HepG2 (cell line): ENCODE data around the gene COMP. TPM values are rescaled to one million over a fixed set of nuclear protein-coding genes. Genes with fewer than 3 reads are reported as not detected.

Experiments
- AGO1 ChIP-seq: fragments of 200-400 bp; formaldehyde crosslinking; IDR thresholded peaks from 2 replicates; pipeline ENCODE4 v1.6.1; 2017; ENCODE audit warnings: mild to moderate bottlenecking, low read depth, low read length, moderate library complexity; ENCODE audit not compliant: poor library complexity, severe bottlenecking
- ARID4A ChIP-seq: sonication (generic); formaldehyde crosslinking; IDR thresholded peaks from 2 replicates; pipeline ENCODE4 v1.5.0; 2020; ENCODE audit warnings: mild to moderate bottlenecking, missing genetic modification reagents, borderline replicate concordance
- ATRX ChIP-seq: sonication (generic); formaldehyde crosslinking; IDR thresholded peaks from 2 replicates; pipeline ENCODE4 v1.4.0; 2020; ENCODE audit warnings: missing genetic modification reagents, borderline replicate concordance
- CTCF ChIP-seq: sonication (generic); formaldehyde crosslinking; IDR thresholded peaks from 2 replicates; pipeline ENCODE4 v1.5.0; 2020; ENCODE audit warnings: mild to moderate bottlenecking, missing genetic modification reagents, moderate library complexity
- FOXO4 ChIP-seq: sonication (generic); formaldehyde crosslinking; conservative IDR thresholded peaks from 2 replicates; pipeline ENCODE4 v1.8.1; 2023; ENCODE audit warnings: missing genetic modification reagents
- ISL2 ChIP-seq: sonication (generic); formaldehyde crosslinking; IDR thresholded peaks from 2 replicates; pipeline ENCODE4 v1.5.0; 2020; ENCODE audit warnings: missing genetic modification reagents
- PATZ1 ChIP-seq: sonication (generic); formaldehyde crosslinking; IDR thresholded peaks from 2 replicates; pipeline ENCODE4 v1.4.0; 2020; ENCODE audit warnings: missing genetic modification reagents
- RARA ChIP-seq: IDR thresholded peaks from 2 replicates; pipeline ENCODE4 v1.6.1; 2016; ENCODE audit warnings: missing genetic modification reagents, missing compliant biosample characterization
- SALL1 ChIP-seq: sonication (generic); formaldehyde crosslinking; IDR thresholded peaks from 2 replicates; pipeline ENCODE4 v1.8.0; 2022; ENCODE audit warnings: mild to moderate bottlenecking, missing genetic modification reagents
- ZNF296 ChIP-seq: sonication (generic); formaldehyde crosslinking; conservative IDR thresholded peaks from 2 replicates; pipeline ENCODE4 v1.5.0; 2020; ENCODE audit warnings: mild to moderate bottlenecking, missing genetic modification reagents
- ZNF331 ChIP-seq: sonication (generic); formaldehyde crosslinking; IDR thresholded peaks from 2 replicates; pipeline ENCODE4 v1.4.0; 2020; ENCODE audit warnings: missing genetic modification reagents
- polyA plus RNA-seq, 8 experiments: library from polyadenylated mRNA; depleted of rRNA in 3 of 8; stranded (reverse) in 7 of 8; unstranded in 1 of 8; fragments of >200 nt; fragmentation: Illumina TruSeq in 4 of 8; extraction: Trizol in 4 of 8; gene quantifications; 2 replicates each; pipeline versions ENCODE4 v1.2.1 to v1.2.3, GENCODE V29; 2011 to 2016; ENCODE audit warnings: low read depth in 4 of 8, missing spikeins in 1 of 8, mixed read lengths in 1 of 8; ENCODE audit not compliant: insufficient read depth in 1 of 8
- total RNA-seq, 5 experiments: library from RNA; depleted of rRNA; stranded (reverse); fragments of >200 nt; fragmentation: Illumina TruSeq; extraction: Trizol; gene quantifications; 2 replicates each; pipeline ENCODE4 v1.2.3, GENCODE V29; 2016; ENCODE audit warnings: low read depth in 1 of 5

The COMP gene
- total and polyA plus RNA-seq, 2 of the 13 experiments (the other 11 are each of a cell fraction or from before 2014, with no cell fraction given), result 0.04 to 0.13 TPM

GRCh38 chr19:18781885-18782527 is 9.1 kb downstream of the COMP start (continued):
- TF ChIP-seq RARA (peak; percentile 25; the same call in 1 of the 2 replicates), PATZ1 (CRISPR knock-in tag) (peak; percentile 76; the same call in 1 of the 2 replicates), SALL1 (peak; percentile 36; the same call in 1 of the 2 replicates), ZNF296 (0 out of 2 replicates have a peak, but pooled peaks have one; percentile 46), ARID4A (CRISPR knock-in tag) (peak; percentile 22; the same call in 1 of the 2 replicates), ATRX (CRISPR knock-in tag) (no peak), FOXO4 (CRISPR knock-in tag) (0 out of 2 replicates have a peak, but pooled peaks have one; percentile 82), AGO1 (no peak), ISL2 (CRISPR knock-in tag) (0 out of 2 replicates have a peak, but pooled peaks have one; percentile 24), ZNF331 (CRISPR knock-in tag) (peak; percentile 52; the same call in 1 of the 2 replicates), CTCF (CRISPR knock-in tag) (peak; percentile 33)
- TF ChIP-seq, all 625 proteins: peak for 16
